Measurements from ENCODE around the gene AFDN.
A peak's percentile ranks its signal among the peaks of the same experiment; 100 is the strongest.
"Not testable (repeated sequence)": the region's sequence is repeated elsewhere in the genome, so short reads cannot be mapped to it uniquely, and the experiment has no call there.

Gene AFDN

DNA sequence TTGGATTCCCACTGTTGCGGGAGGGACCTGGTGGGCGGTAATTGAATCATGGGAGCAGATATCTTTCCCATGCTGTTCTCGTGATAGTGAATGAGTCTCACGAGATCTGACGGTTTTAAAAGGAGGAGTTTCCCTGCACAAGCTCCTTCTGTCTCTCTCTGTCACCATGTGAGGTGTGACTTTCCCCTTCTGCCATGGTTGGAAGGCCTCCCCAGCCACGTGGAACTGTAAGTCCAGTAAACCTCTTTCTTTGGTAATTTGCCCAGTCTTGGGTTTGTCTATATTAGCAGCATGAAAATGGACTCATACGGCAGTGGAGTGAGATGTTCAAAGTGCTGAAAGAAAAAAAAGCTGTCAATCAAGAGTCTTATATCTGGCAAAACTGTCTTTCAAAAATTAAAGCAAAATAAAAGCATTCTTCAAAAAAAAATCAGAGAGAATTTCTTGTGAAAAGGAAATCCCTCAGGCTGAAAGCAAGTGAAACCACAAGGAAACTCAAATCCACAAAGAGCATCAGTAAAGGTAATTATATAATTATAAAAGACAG is 155.3 kb downstream of the AFDN start:
- no peak for DNase-seq

DNA sequence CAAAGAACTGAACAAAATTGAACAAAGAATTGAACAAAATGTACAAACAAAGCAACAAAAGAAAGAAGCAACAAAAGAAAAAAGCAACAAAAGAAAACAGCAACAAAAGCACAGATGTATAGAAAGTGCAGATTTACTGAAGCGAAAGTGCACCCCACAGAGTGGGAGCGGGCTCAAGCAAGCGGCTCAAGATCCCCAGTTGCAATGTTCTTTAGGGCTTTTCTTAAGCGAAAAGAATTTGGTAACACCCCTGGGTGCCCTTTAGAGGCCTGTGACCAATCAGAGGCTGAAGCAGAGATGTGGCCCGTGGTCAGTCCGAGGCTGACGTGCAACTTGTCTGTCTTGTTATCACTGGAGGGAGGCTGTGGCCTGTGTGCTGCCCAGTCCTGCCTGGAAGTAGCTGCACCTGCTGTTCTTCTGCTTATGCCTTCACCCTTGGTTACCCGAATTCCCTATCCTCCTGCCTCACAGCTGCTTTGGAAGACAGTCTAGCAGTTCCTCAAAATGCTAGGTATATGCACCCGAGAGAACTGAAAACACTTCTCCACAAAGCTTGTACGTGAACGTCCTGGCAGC is 157.5 kb downstream of the AFDN start:
- no peak for DNase-seq

DNA sequence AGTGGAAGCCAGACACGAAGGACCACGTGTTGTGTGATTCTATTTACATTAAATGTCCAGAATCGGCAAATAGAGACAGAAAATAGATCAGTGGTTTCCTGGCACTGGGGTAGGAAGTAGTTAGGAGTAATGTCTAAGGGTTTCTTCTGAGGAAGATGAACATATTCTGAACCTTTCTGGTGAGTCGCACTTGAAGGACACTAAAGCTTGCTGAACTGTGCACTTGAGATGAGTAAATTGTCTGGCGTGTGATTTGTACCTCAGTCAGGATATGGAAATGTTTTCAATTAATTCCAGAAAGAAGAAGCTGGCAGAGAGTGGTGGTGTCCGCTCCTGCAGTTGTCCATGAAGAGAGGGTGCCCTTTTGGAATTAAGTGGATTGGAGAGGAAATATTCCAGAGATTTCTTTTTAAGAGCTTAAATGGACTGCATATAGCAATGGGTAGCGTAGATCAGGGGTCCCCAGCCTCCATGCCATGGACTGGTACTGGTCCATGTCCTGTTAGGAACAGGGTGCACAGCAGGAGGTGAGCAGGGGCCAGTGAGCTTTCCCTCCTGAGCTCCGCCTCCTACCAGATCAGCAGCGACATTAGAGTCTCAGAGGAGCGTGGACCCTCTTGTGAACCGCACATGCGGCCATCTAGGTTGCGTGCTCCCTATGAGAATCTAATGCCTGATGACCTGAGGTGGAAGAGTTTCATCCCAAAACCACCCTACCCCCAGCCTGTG is 158.3 kb downstream of the AFDN start:
- no peak for DNase-seq

DNA sequence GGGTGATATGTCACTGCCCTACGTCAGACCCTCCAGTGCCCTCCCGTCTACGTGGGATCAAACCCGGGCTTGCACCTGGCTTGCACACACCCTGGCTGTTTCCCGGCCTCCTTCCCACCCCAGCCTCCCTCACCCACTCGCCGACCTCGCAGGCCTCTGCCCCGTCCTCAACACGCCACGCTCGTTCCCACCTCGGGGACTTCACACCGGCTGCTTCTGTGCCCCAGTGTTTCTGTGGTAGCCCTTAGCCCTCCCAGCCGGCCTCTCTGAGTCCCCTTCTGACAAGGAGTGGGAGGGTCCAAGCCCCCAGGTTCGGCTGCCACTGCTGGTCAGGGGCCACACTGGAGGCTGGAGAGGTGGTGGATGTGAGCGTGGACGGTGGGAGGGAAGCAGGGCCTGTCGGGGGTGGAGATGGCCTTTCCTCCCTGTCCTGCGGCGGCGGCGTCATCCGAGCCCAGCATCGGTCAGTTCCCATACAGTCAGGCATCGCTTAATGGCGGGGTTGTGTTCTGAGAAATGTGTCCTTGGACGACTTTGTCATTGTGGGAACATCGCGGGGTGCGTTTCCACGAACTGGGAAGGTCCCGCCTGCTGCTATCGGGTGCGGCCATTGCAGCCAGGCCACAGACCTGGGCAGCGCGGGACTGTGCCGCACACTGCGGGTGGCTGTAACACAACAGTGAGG is 159.3 kb downstream of the AFDN start:
- DNase-seq = no peak

DNA sequence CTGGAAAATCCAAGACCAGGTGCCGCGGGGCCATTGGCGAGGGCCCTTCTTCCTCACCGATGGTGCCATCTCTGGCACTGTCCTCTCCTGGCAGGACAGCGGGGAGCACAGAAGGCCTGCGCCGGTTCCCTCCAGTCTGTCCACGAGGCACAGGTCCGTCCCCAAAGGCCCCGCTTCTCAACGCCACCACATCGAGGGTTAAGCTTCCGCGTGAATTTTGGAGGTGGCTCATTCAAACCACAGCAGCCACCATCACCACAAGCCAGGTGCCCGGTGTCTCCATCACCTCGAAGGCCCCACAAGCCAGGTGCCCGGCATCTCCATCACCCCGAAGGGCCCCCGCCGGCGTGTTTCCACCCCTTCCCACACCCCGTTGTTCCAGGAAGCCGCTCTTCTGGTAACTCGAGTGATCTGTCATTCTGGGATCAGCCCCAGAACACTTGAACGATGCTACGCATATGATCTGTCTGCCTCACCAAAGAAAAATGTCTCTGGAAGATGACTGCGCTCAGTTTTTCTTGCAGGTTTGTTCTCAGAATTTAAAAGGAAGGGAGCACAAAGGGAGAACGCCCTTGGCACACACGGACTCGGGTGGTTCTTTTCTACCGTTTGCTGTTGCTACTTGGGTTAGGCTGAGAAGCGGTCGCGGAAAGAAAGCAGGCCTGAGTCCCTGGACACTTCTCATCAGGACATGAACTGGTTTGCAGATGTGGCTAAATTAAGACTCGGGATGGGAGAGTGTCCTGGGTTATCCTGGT is 160.9 kb downstream of the AFDN start:
- no peak for DNase-seq

DNA sequence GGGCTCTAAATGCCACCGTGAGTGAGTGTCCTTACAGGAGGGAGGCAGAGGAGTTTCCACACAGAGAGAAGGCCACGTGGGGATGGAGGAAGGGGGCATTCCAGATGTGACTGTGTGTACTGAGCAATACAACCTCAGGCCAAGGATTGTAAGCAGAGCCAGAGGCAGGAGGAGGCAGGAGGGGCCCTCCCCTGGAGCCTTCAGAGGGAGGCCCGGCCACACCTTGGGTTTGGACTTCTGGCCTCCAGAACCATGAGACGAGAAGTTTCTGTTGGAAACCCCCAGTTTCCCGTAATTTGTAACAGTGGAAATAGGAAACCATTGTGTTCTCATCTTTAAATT is 161.4 kb downstream of the AFDN start:
- DNase-seq = no peak

DNA sequence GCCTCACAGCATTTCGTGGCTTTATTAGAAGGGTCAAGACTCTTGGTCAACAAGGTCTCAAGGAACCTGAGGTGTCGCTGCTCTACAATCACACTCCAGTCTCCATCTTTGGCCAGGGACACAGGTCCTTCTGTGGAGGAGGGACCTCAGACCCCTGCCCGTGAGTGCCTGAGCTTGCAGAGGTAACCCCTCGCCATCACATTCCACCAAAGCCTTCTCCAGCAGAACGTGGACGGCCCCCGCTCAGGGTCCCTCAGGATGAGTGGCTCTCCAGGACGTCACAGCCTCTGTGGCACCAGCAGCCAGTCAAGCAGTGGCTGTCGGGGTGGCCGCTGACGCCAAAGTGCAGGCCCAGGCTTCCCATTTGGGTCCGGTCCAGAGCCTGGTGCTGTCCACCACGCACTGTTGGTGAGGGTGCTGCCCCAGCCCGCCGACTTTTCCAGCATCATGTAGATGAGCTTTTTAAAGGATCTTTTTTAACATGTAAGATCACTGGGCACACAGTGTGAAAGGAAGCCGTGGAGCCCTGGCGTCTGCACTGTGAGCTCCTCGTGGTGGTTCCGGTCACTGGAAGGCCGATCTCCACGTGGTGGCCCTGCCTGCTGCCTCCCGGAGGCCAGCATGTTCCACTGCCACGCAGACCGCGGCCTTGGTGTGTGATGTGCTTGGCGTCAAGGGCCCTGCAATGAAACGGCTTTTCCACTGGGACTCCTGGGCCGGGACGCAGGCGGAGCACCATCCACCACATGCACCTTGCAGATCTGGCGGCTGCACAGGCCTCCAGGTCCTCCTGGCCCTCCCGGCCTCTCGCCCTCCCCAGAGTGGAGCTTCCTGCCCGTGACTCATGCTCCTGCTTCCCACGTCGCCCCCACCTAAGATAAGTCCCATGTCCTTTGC is 162.5 kb downstream of the AFDN start:
- DNase-seq = no peak

DNA sequence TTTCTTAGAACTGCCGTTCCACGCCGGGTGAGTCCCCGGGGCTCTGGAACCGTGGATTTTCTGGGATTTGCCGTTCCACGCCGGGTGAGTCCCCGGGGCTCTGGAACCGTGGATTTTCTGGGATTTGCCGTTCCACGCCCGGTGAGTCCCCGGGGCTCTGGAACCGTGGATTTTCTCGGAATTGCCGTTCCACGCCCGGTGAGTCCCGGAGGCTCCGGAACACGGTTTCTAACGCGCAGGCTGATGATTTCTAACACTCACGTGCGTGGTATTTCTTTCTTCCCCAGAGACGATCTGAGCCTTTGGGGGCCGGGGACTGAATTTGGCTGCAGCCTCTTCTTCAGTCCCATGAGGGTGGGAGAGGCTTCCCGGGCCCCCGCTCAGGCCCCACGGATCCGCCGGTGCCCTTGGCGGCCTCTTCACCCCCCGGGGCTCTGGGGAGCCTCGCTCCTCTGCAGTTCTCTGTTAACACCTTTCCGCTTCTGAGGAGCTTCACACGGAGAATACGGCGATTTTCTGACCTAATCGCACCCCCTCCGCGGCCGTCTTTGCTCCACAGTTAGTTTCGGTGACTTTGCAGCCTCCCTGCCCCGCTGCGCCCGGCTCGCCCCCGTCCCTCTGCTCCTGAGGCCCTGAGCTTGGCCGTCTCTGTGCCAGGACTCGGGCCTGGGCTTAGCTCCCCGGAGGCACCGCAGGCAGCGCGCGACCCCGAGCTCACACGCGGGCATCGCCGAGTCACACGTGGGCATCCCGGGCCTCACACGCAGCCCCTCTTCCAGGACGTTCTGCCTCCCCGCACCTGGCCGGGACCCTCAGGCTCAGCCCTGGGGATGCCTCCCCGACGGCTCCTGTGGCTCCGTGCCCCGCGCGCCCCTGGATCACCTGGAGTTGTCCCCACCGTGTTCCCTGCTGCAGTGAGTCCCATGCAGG is 163.6 kb downstream of the AFDN start:
- DNase-seq = no peak

DNA sequence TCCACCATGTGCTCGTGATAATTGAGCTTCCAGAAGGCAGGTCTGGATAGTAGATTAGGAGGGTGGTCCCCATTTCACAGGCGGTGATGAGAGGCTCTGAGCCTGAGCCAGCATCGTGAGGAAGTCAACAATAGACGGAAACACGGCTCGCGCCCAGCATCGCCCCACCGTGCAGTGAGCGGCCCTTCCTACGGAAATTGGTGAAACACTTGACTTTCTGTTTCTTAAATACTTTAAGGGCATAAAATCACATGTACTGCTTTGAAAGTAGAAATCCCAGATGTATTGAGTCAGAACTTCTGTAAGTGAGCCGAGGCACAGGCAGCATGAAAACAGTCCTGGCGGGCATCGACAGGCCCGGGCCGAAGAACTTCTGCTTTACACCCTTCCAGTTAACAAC is 166.5 kb downstream of the AFDN start:
- DNase-seq = no peak

DNA sequence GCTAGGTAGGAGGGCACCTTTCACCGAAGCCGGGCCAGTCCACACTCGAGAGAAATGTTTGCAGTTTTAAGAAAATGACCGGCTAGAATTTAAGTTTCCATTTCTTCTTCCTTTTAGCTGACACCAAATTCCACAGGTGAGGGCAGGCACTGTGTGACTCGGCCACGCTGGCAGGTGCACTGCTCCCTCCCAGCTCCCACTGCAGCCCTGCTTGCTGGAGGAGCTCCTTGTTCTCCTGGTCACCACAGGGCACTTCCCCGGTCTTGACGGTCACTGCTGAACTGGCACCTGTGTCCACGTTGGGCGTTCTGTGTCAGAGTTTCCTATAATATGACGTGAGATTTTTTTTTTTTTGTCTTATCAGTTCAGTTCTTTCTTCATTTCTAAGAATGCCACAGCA is 167.1 kb downstream of the AFDN start:
- DNase-seq = no peak

DNA sequence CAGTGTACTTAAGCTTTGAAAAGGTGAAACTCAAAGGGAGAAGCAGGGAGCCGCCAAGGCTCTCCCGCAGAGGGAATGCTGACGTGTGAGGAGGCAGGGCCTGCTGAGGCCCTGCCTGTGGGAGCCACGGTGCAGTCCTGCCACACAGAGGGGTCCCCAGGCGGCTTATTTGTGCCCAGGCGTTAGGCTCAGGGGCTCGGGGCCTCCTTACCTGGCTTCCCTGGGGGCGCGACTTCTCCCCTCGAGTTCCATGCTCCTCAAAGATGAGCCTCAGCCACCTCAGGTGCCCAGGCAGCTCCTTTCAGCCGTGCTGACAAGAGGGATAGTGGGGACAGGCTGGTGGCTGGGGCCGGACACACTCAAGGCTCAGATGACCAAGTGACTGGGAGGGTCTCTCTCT is 168.6 kb downstream of the AFDN start:
- DNase-seq = no peak

DNA sequence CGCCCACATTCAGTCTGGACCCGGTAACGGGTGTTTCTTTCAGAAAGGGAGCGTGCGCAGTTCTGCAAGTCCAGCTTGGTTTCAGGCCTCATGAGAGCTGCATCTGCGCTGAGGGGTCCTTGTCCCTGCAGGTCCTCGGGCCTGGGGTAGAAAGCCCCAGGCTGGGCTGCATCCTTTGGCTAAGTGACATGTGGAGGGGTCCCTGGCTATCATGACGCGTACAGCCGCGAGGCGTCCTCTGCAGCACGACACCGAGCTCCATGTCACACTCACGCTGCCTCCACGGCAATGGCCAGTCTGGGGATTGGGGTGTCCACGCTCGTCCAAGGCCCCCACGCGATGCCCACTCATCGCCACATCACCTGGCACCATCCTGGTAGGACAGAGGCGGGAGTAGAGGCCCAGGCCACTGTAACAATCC is 169.0 kb downstream of the AFDN start:
- no peak for DNase-seq

DNA sequence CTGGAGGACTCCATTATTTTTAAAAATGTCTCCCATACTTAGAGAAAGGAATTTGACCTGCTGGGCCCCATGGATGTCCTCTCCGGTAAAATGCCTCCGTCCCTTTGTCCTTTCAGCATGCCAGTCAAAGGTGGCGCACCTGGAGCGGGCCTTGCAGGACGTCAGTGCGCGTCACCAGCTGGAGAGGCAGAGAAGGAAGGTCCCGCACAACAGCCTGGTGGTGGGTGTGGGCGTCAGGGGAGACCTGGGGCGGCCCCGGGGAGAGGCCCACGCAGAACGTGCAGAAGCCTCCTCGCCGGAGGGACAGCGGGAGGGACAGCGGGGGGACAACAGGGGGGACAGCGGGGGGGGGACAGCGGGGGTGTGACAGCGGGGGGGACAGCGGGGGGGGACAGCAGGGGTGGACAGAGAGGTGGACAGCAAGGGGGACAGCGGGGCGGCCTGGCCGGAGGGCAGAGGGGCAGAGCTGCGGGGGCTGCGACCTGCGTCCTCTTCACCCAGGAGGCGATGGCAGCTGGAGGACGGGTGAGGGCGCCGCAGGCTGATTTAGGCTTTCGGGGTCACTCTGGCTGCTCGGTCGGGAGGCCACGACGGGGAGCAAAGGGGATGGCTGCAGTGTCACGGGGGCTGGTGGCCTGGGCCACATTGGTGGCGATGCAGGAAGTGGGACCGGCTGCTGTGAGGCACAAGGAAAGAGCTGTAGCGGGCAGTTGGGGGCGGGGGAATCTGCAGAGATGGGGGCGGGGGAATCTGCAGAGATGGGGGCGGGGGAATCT is 169.9 kb downstream of the AFDN start:
- no peak for DNase-seq

DNA sequence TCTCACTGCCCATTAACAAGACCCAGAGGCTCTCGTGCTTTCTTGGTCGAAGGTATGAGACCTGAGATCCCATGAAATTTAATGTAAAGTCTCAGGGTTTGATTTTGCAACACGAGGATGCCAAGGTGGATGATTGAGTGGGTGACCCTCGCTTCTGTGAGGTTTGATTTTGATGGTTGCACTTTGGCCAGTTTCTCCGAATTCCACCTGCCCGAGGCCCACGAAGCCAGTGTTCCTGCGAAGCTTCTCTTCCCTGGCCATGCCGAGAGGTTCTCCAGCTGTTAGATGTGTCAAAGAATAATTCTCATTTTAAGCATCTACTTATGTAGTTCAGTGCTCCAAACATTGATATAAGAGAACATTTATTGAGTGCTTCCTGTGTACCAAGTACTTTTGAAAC is 170.9 kb downstream of the AFDN start, which contains the start of gene KIF25:
Gene KIF25, plus strand, starts transcription at position 30 of the 400 bp plus-strand sequence. CDS start 31,915 bp downstream, outside the sequence.
- no peak for DNase-seq

DNA sequence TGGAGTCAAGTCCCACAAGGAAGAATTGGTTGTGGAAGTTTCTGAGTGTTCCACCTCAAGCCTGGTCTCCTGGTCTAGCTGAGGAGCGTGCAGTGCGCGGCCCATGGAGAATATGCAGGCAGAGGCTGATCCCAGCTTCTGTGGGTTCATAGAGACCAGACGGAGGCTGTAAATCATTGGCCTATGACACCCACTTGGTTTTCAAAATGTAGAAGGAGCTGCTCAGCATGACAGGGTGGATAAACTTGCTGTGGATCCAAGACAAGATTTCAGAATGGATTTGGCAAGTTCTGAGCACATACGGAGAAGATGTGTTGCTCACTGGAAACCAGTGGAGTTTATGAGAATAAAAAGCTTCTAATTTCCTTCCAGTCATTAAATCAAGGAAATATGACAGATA is 171.5 kb downstream of the AFDN start:
- no peak for DNase-seq

DNA sequence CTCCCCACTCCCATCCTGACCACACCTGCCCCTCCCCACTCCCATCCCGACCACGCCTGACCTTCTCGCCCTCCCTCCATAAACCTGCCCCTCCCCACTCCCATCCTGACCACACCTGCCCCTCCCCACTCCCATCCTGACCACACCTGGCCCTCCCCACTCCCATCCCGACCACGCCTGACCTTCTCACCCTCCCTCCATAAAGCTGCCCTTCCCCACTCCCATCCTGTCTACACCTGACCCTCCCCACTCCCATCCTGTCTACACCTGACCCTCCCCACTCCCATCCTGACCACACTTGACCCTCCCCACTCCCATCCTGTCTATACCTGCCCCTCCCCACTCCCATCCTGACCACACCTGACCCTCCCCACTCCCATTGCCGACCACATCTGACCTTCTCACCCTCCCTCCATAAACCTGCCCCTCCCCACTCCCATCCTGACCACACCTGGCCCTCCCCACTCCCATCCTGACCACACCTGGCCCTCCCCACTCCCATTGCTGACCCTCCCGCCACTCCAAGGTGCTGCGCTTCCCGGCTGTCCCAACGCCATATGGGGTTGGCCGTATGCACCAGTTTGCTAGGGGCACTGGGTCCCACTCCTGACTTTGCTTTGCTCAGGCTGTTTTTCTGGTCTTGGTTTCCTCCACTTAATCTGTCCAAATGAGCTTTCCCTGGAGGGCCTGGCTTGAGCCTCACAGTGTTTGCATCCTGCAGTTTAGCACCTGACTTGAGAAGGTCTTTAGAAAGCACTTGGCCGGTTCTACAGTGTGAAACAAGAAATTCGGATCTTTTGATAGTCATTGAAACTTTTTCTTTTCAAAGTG is 173.7 kb downstream of the AFDN start:
- no peak for DNase-seq

DNA sequence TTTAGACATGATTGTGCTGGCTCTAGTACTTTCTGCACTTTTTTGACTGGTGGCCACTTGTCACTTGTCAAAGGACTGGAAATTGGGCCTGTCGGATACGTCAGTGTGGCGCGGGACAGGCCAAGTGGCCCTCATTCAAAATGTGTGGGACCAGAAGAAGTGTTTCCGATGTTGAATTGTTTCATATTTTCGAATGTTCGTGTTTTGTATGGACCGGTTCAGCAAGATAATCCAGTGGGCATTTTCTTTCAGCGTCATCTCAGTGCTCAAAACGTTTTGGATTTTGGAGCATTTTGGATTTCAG is 174.3 kb downstream of the AFDN start:
- no peak for DNase-seq

DNA sequence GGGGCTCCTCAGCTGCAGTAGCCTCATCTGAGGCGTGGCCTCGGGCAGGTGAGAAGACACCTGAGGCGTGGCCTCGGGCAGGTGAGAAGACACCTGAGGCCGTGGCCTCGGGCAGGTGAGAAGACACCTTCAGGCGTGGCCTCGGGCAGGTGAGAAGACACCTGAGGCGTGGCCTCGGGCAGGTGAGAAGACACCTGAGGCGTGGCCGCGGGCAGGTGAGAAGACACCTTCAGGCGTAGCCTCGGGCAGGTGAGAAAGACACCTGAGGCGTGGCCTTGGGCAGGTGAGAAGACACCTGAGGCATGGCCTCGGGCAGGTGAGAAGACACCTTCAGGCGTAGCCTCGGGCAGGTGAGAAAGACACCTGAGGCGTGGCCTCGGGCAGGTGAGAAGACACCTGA is 174.8 kb downstream of the AFDN start:
- DNase-seq = not testable (repeated sequence)

DNA sequence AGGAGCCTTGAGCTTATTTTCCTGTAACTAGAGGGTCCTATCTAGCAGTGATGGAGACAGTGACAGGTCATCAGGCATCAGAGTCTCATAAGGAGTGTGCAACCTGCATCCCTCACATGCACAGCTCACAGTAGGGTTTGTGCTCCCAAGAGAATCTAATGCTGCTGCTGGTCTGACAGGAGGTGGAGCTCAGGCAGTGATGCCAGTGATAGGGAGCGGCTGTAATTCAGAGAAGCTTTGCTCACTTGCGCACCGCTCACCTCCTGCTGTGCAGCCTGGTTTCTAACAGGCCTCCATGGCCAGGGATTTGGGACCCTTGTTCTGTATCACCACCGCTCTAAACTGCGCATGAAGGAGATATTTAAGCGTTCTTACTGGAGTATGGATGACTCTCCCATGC is 176.1 kb downstream of the AFDN start:
- DNase-seq = peak; percentile 19

DNA sequence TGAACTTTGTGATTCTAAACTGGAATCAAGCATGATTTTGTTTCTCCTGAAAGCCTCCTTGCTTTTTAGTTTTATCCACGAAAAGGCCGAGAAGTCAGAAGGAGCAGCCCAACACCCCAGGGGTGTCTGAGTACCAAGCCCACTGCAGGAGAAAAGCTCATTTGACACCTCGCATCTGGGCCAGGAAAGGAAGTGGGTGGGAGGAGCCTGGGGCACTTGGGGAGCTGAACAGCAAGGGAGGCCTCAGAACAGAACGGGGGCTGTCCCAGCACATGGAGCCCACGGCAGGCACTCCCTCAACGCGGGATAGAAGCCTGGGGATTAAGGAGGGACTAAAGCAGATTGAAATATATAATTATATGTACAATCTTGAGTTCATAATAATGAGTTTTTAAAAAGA is 177.3 kb downstream of the AFDN start:
- DNase-seq = no peak
